ENCODE measurements around the gene FNDC3B. TPM values are rescaled to one million over a fixed set of nuclear protein-coding genes. Genes with fewer than 3 reads are reported as not detected.

Gene FNDC3B
- total and polyA plus RNA-seq, 5 donors from 2014 or later = 6.8 to 31.8 (median 11.7) TPM

- peaks cover 36 to 87% (median 74%) of the 10 kb centered on the region in 4 donors for H3K4me1 Mint-ChIP-seq
- H3K27me3 Mint-ChIP-seq = no peaks in the 10 kb centered on the region
- H3K27ac Mint-ChIP-seq = peak overlapping the region in 1 of 3 donors; percentile 0
- no peaks in the 10 kb centered on the region for H3K9me3 ChIP-seq (ENCODE audit: control insufficient read depth in 2 of 2, low read length in 2 of 2)
- DNase-seq = no peak
- H3K4me1 ChIP-seq (ENCODE audit: control insufficient read depth, insufficient read depth, low read length, poor library complexity, severe bottlenecking) = peaks cover 49% of the 10 kb centered on the region
- H3K4me3 ChIP-seq (ENCODE audit: low read depth, low read length) = no peak overlapping the region
- ATAC-seq (ENCODE audit: low read depth in 2 of 2) = no peak
- no peak overlapping the region for H3K27ac ChIP-seq (ENCODE audit: insufficient read depth, low read length, poor library complexity, severe bottlenecking)
- H3K4me3 Mint-ChIP-seq = no peak overlapping the region
- H3K36me3 Mint-ChIP-seq = peaks cover 20% of the 10 kb centered on the region
- H3K27me3 ChIP-seq (ENCODE audit: control insufficient read depth, insufficient read depth, low read length) = no peaks in the 10 kb centered on the region
- peaks cover 0 to 1% (median 0%) of the 10 kb centered on the region in 7 donors for H3K9me3 Mint-ChIP-seq
- H3K36me3 ChIP-seq (ENCODE audit: control insufficient read depth, insufficient read depth, low read length) = no peaks in the 10 kb centered on the region
These were observed 97.0 kb downstream of the FNDC3B start for GRCh38 chr3:172136330-172136729.

GRCh38 chr3:172137287-172138192, 98.2 kb downstream of the FNDC3B start:
- peak overlapping the region in 2 of 3 donors; percentile 12 to 47 for H3K27ac Mint-ChIP-seq
- H3K36me3 Mint-ChIP-seq = peaks cover 20% of the 10 kb centered on the region
- H3K4me3 ChIP-seq (ENCODE audit: low read depth, low read length) = no peak overlapping the region
- peaks cover 43% of the 10 kb centered on the region for H3K4me1 ChIP-seq (ENCODE audit: control insufficient read depth, insufficient read depth, low read length, poor library complexity, severe bottlenecking)
- peak overlapping the region in 1 of 4 donors; percentile 27 for H3K4me3 Mint-ChIP-seq
- H3K27me3 ChIP-seq (ENCODE audit: control insufficient read depth, insufficient read depth, low read length) = no peaks in the 10 kb centered on the region
- DNase-seq (no peak), ATAC-seq (ENCODE audit: low read depth in 2 of 2) (no peak)
- H3K27ac ChIP-seq (ENCODE audit: insufficient read depth, low read length, poor library complexity, severe bottlenecking) = no peak overlapping the region
- no peaks in the 10 kb centered on the region for H3K9me3 ChIP-seq (ENCODE audit: control insufficient read depth in 2 of 2, low read length in 2 of 2)
- no peaks in the 10 kb centered on the region for H3K36me3 ChIP-seq (ENCODE audit: control insufficient read depth, insufficient read depth, low read length)
- peaks cover 36 to 87% (median 73%) of the 10 kb centered on the region in 4 donors for H3K4me1 Mint-ChIP-seq
- no peaks in the 10 kb centered on the region for H3K27me3 Mint-ChIP-seq
- H3K9me3 Mint-ChIP-seq = no peaks in the 10 kb centered on the region

GRCh38 chr3:172138193-172138537, 98.8 kb downstream of the FNDC3B start:
- Histone ChIP-seq H3K4me1 (ENCODE audit: control insufficient read depth, insufficient read depth, low read length, poor library complexity, severe bottlenecking) (peaks cover 44% of the 10 kb centered on the region), H3K27me3 (ENCODE audit: control insufficient read depth, insufficient read depth, low read length) (no peaks in the 10 kb centered on the region), H3K9me3 (ENCODE audit: control insufficient read depth in 2 of 2, low read length in 2 of 2) (no peaks in the 10 kb centered on the region), H3K27ac (ENCODE audit: insufficient read depth, low read length, poor library complexity, severe bottlenecking) (no peak overlapping the region), H3K4me3 (ENCODE audit: low read depth, low read length) (no peak overlapping the region), H3K36me3 (ENCODE audit: control insufficient read depth, insufficient read depth, low read length) (no peaks in the 10 kb centered on the region)
- Mint-ChIP-seq H3K9me3 (no peaks in the 10 kb centered on the region), H3K27ac (peak overlapping the region in 2 of 3 donors; percentile 12 to 47), H3K4me1 (peaks cover 36 to 88% (median 72%) of the 10 kb centered on the region in 4 donors), H3K36me3 (peaks cover 20% of the 10 kb centered on the region), H3K27me3 (no peaks in the 10 kb centered on the region), H3K4me3 (peak overlapping the region in 1 of 4 donors; percentile 27)
- DNase-seq = peak in 1 of 3 donors; percentile 21
- ATAC-seq (ENCODE audit: low read depth in 2 of 2) = no peak

- no peaks in the 10 kb centered on the region for H3K27me3 Mint-ChIP-seq
- Histone ChIP-seq H3K27me3 (ENCODE audit: control insufficient read depth, insufficient read depth, low read length) (no peaks in the 10 kb centered on the region), H3K36me3 (ENCODE audit: control insufficient read depth, insufficient read depth, low read length) (no peaks in the 10 kb centered on the region), H3K9me3 (ENCODE audit: control insufficient read depth in 2 of 2, low read length in 2 of 2) (no peaks in the 10 kb centered on the region), H3K4me3 (ENCODE audit: low read depth, low read length) (peak overlapping the region; percentile 45), H3K27ac (ENCODE audit: insufficient read depth, low read length, poor library complexity, severe bottlenecking) (no peak overlapping the region), H3K4me1 (ENCODE audit: control insufficient read depth, insufficient read depth, low read length, poor library complexity, severe bottlenecking) (peaks cover 38% of the 10 kb centered on the region)
- H3K9me3 Mint-ChIP-seq = no peaks in the 10 kb centered on the region
- H3K4me3 Mint-ChIP-seq = peak overlapping the region in 3 of 4 donors; percentile 25 to 42 (median 40)
- peaks cover 16% of the 10 kb centered on the region for H3K36me3 Mint-ChIP-seq
- DNase-seq (peak in 1 of 3 donors; percentile 57), ATAC-seq (ENCODE audit: low read depth in 2 of 2) (peak; percentile 34 to 38)
- peak overlapping the region in 1 of 3 donors; percentile 29 for H3K27ac Mint-ChIP-seq
- H3K4me1 Mint-ChIP-seq = peaks cover 28 to 82% (median 65%) of the 10 kb centered on the region in 4 donors
These were observed 99.6 kb downstream of the FNDC3B start for GRCh38 chr3:172138792-172139507.

GRCh38 chr3:172139528-172140276, 100.3 kb downstream of the FNDC3B start:
- ATAC-seq (ENCODE audit: low read depth in 2 of 2) = no peak
- H3K27me3 ChIP-seq (ENCODE audit: control insufficient read depth, insufficient read depth, low read length) = no peaks in the 10 kb centered on the region
- H3K4me3 Mint-ChIP-seq = no peak overlapping the region
- peaks cover 19% of the 10 kb centered on the region for H3K36me3 Mint-ChIP-seq
- H3K4me1 ChIP-seq (ENCODE audit: control insufficient read depth, insufficient read depth, low read length, poor library complexity, severe bottlenecking) = peaks cover 34% of the 10 kb centered on the region
- no peaks in the 10 kb centered on the region for H3K27me3 Mint-ChIP-seq
- H3K9me3 Mint-ChIP-seq = no peaks in the 10 kb centered on the region
- H3K4me1 Mint-ChIP-seq = peaks cover 21 to 83% (median 65%) of the 10 kb centered on the region in 4 donors
- peak in 1 of 3 donors; percentile 16 for DNase-seq
- no peak overlapping the region for H3K27ac Mint-ChIP-seq
- H3K4me3 ChIP-seq (ENCODE audit: low read depth, low read length) = no peak overlapping the region
- no peak overlapping the region for H3K27ac ChIP-seq (ENCODE audit: insufficient read depth, low read length, poor library complexity, severe bottlenecking)
- no peaks in the 10 kb centered on the region for H3K9me3 ChIP-seq (ENCODE audit: control insufficient read depth in 2 of 2, low read length in 2 of 2)
- no peaks in the 10 kb centered on the region for H3K36me3 ChIP-seq (ENCODE audit: control insufficient read depth, insufficient read depth, low read length)

- DNase-seq (peak in 1 of 3 donors; percentile 28), ATAC-seq (ENCODE audit: low read depth in 2 of 2) (no peak)
- peaks cover 12% of the 10 kb centered on the region for H3K36me3 Mint-ChIP-seq
- no peak overlapping the region for H3K27ac Mint-ChIP-seq
- Histone ChIP-seq H3K27me3 (ENCODE audit: control insufficient read depth, insufficient read depth, low read length) (no peaks in the 10 kb centered on the region), H3K27ac (ENCODE audit: insufficient read depth, low read length, poor library complexity, severe bottlenecking) (no peak overlapping the region), H3K9me3 (ENCODE audit: control insufficient read depth in 2 of 2, low read length in 2 of 2) (no peaks in the 10 kb centered on the region), H3K4me1 (ENCODE audit: control insufficient read depth, insufficient read depth, low read length, poor library complexity, severe bottlenecking) (peaks cover 30% of the 10 kb centered on the region), H3K36me3 (ENCODE audit: control insufficient read depth, insufficient read depth, low read length) (no peaks in the 10 kb centered on the region), H3K4me3 (ENCODE audit: low read depth, low read length) (peak overlapping the region; percentile 22)
- H3K9me3 Mint-ChIP-seq = no peaks in the 10 kb centered on the region
- H3K4me1 Mint-ChIP-seq = peaks cover 28 to 84% (median 65%) of the 10 kb centered on the region in 4 donors
- H3K4me3 Mint-ChIP-seq = peak overlapping the region in 2 of 4 donors; percentile 26 to 56
- no peaks in the 10 kb centered on the region for H3K27me3 Mint-ChIP-seq
These were observed 101.4 kb downstream of the FNDC3B start for GRCh38 chr3:172140499-172141391.
